ENCODE measurements around the gene PSMA6.

DNA sequence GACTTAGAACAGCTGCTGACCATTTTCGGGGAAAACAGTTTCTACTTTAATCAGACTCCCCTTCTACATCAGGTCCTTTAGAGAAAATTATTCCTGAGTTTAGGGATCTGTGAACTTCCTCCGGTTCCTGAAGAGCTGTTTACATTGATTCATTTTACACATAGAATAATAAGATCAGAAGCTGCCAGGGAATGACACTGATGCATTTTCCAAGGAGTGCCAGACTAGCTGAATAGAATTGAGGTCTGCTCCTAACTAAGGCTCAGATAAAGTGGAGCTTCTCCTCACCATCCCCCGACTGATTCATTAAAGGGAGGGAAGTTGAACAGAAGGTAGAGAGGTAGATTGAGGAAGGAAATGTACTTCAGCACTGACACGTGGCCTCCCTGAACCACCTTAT lies 41.9 kb upstream of the PSMA6 start:
- TF ChIP-seq, protein P1, sequence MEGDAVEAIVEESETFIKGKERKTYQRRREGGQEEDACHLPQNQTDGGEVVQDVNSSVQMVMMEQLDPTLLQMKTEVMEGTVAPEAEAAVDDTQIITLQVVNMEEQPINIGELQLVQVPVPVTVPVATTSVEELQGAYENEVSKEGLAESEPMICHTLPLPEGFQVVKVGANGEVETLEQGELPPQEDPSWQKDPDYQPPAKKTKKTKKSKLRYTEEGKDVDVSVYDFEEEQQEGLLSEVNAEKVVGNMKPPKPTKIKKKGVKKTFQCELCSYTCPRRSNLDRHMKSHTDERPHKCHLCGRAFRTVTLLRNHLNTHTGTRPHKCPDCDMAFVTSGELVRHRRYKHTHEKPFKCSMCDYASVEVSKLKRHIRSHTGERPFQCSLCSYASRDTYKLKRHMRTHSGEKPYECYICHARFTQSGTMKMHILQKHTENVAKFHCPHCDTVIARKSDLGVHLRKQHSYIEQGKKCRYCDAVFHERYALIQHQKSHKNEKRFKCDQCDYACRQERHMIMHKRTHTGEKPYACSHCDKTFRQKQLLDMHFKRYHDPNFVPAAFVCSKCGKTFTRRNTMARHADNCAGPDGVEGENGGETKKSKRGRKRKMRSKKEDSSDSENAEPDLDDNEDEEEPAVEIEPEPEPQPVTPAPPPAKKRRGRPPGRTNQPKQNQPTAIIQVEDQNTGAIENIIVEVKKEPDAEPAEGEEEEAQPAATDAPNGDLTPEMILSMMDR (conservative IDR thresholded peaks at IDR 0.05; ENCODE audit: low read depth, low read length) = no peak
- no peak for TF ChIP-seq EZH2 (IDR thresholded peaks at IDR 0.05; ENCODE audit: low read length, unreplicated experiment)

Measured in PC-3 (cell line).